ENCODE data around the gene MEA1. TPM values are rescaled to one million over a fixed set of nuclear protein-coding genes. Genes with fewer than 3 reads are reported as not detected.

The MEA1 gene
- total RNA-seq, 1 donor from 2014 or later, result 56.1 TPM

DNA sequence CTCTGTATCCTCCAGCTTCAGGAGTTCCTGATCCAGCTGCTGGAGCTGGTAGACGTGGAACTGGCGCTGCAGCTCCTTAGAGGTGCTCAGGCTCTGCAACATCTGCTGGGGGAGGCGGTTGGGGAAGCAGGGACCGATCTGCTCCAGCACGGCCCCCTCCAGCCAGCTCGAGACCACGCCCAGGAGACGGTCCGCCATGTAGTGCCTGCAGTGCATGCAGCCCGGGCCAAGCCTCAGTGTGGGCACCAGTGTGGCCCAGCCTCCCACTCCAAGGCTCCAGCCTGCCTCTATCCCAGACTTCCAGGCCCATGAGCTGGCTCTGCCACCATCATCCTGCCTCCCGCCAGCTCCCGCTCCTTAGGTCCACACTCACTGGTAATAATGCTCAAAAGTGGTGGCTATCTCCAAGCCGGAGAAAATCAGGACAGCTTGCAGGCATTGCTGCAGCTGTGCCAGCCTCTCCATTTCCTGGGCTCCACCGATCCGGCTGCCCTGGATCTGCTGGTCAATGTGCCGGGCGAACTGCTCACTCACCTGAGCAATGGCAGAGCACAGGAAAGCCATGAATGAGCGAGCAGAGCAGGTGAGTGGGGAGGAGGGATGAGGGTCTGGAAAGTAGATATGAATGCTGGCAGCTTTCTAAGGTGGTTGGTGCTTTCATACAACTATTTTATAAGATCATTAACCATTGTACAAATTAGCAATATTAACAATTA is 27.0 kb upstream of the MEA1 start:
- no peak for DNase-seq (ENCODE audit: low spot score)

DNA sequence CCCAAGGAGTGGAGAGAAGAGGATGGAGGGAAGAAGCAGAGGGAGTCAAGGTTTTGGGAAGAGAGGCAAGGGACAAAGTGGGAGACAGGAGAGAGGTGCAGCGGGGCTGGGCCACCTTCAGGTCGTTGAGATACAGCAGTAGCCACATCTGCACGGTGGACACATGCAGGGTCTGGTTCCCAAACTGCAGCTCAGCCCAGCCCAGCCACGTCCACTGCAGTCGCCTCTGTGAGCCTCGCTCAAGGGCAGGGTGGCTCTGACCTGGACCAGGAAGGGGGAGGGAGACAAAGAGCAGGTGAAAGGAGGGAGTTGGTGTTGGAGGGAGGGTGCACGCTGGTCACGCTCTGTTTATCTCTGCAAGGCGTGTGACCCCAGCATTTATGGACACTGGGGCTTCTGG is 25.0 kb upstream of the MEA1 start:
- DNase-seq (ENCODE audit: low spot score), result no peak

DNA sequence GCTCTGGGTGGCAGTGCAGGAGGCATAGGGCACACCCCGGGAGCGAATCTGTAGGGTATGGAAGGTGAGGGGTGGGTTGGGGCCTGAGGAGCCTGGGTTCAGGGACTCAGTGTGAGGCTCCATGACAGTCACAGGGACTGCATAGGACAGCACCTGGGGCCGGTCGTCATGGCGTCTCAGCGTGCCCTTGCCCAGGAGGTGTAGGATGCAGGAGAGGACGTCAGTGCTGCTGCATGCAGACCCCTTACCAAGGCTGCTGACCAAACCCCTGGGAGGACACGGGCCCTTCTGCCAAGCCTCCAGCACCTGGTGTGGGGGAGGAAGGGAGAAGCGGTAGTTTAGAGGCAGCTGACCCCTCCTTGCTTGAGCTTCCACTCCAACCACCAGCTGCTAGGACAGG is 24.0 kb upstream of the MEA1 start:
- DNase-seq (ENCODE audit: low spot score), result no peak

GRCh38 chr6:43037197-43037596 is 23.5 kb upstream of the MEA1 start:
- no peak for DNase-seq (ENCODE audit: low spot score)

- DNase-seq (ENCODE audit: low spot score), result no peak
These were observed 23.0 kb upstream of the MEA1 start for GRCh38 chr6:43036712-43037111.

- DNase-seq (ENCODE audit: low spot score), result no peak
These were observed 21.9 kb upstream of the MEA1 start for GRCh38 chr6:43035495-43036194.

- DNase-seq (ENCODE audit: low spot score), result no peak
These were observed 20.4 kb upstream of the MEA1 start for GRCh38 chr6:43034190-43034525.

DNA sequence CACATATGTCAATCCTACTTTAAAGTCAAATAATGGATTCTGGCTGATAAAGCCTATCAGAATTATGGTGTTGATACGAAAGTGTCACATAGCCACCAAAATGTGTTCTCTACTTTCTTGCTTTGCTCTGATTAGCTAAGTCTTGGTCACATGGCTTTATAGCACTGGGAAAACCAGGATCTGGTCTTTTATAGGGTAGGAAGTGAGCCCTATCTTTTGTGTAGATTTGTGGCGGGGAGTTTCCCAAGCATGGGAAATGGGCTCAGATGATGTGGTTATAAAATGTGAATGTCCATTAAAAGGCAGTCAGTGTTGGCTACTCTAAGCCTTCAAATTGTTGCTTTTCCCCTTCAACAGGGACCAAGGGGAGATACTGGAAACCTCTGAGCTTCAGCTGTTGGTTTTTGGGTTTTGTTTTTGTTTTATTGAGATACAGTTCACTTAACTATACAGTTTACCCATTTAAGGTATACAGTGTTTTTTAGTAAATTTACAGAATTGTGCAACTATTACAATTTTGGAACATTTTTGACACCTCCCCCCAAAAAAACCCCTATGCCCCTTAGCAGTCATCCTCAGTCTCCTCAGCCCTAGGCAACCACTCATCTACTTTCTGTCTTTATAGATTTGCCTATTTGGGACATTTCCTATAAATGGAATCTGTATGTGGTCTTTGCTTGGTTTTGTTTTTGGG is 19.9 kb upstream of the MEA1 start:
- no peak for DNase-seq (ENCODE audit: low spot score)

- DNase-seq (ENCODE audit: low spot score), result no peak
These were observed 18.6 kb upstream of the MEA1 start for GRCh38 chr6:43032326-43032725.

DNA sequence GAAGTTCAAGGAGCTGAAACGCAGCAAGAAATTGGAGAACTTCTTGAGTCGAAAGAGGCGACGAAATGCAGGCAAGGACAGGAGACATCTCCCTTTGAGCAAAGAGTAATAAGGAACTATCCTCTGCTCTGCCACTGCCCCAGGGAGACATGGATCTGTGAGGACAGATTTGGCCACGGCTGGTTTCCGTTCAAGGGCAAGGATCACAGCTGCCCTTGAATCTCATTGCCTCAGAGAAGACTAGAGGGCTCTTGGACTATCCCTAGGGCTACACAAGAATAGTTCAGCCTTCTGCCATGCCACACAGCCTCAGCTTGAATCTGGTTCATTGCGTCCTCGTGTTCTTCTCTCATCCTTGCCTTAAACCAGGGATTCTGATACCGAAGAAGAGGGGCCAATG is 15.4 kb upstream of the MEA1 start:
- DNase-seq (ENCODE audit: low spot score), result no peak

DNA sequence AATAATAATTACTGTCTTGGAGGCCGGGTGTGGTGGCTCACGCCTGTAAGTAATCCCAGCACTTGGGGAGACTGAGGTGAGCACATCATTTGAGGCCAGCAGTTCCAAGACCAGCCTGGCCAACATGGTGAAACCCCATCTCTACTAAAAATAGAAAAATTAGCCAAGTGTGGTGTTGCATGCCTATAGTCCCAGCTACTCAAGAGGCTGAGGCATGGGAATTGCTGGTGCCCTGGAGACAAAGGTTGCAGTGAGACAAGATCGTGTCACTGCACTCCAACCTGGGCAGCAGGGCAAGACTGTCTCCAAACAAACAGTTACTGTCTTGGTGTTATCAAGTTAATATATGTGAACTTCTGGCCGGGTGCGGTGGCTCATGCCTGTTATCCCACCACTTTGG is 12.6 kb upstream of the MEA1 start:
- DNase-seq (ENCODE audit: low spot score), result no peak

DNA sequence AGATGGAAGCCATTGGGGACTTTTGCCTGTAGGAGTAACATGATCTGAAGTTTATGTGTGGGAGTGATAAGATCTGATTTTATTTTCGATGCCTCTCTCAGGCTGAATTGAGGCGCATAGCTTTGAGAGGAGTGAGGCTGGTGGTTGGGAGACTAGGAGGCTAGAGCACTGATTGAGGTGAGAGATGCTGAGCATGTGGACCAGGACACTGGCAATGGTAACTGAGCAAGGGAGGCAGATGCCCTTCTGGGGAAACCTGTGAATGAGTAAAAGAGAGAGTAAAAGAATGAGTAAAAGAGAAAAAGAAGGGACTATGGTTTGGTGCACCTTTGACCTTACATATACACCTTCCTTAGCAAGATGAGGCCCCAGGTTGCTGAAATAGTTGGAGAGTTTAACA is 10.7 kb upstream of the MEA1 start:
- DNase-seq (ENCODE audit: low spot score), result no peak

- peak; percentile 88 for DNase-seq (ENCODE audit: low spot score)
These were observed 7.7 kb upstream of the MEA1 start, which contains the start of gene RRP36 for GRCh38 chr6:43021270-43022047. RRP36 (plus strand) TSS chr6:43021623; CDS start chr6:43021655, 32 bp downstream.

DNA sequence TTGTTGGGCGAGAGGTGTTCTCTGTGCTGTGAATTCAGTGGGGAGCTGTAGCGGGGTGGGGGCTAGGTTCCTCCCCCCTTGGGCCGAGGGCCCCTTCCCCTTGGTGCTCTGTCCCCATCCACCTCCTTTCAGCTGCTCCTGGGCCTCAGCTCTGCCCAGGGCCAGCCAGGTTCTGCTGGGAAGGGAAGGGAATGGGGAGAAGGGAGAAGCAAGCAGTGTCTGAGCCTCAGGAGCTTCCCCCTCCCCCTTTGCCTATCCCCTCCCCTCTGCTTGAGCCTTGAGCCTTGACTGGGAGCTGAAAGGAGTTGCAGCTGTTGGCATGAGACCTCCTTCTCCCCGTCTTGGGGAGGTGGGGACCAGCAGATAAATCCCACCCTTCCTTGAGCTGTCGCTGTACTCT is 7.1 kb upstream of the MEA1 start:
- DNase-seq (ENCODE audit: low spot score), result peak; percentile 55

- DNase-seq (ENCODE audit: low spot score), result no peak
These were observed 6.4 kb upstream of the MEA1 start for GRCh38 chr6:43020052-43020705.

DNA sequence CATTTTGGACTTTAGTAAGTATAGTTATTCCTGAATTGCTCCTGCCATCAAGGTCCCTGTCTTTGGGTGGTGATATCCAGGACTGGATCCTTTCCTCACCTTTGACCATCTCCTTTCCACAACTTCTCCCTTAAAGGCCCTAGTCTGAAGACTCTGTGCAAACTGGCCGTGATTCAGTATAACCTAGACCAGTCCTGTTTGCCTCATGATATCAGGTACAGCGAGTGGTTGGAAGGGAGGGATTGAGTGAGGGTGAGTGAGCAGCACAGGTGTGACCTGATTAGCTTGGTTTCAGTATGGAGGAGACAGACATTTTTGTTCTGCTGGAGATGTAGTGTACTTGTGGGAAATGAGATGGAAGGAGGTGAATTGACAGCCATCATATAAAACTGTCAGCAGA is 5.4 kb upstream of the MEA1 start:
- no peak for DNase-seq (ENCODE audit: low spot score)

- DNase-seq (ENCODE audit: low spot score), result no peak
These were observed 3.2 kb upstream of the MEA1 start for GRCh38 chr6:43016943-43017334.

DNA sequence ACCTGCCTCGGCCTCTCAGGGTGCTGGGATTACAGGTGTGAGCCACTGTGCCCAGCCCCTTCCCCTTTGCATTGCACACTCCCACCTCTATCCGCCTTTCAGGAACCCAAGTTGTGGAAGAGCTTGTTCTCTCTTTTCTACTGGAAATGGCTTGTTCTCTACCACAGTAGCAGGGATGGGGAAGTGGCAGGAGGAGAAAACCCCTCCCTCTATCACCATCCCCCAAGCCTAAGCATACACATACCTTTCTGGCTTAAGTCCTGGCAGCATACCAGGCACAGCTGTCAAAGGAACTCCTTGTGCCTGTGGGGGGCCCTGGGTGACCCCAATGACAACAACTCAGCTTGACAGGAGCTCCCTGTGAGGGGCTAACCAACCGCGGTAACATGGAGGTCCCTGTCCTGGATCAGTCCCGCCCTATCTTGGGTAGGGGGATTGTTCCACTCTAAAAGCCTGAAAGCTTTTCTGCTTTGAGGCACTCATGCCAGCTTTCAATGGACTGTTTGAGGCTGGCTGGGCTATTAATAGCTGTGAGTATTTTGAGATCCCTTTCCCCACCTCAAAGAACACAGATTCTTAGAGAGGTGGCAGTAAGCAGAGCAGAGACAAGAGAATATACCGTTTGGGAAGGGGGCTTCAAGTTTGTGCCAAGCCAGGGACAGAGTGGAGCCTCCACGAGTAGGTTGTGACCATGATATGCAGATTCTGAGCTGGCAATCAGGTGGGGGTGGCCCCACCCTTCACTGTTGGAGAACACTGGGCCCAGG is 2.6 kb upstream of the MEA1 start:
- DNase-seq (ENCODE audit: low spot score), result no peak

DNA sequence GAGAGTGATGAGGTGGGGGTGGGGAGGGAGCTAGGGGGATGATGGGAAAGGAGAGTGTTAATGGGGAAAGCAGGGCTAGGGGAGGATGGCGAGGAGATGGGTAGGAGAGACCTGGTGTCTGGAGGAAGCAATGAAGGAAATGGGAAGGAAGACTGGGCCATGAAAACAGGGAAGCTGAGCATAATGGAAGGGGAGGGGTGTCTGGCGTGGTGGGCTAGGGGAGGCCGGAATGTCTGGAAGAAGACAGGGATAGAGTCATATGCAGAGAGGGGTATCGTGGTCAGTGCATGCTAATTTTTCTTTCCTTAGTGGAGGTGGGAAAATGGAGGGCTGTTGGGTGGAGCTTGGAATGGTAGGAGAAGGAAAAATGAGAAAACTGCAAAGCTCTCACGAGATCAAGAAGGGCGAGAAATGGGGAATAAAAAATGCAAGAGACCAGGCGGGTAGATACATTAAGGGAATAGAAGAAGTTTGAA is 726 bp upstream of the MEA1 start:
- peak; percentile 56 for DNase-seq (ENCODE audit: low spot score)

- DNase-seq (ENCODE audit: low spot score), result peak; percentile 85
These were observed 476 bp downstream of the MEA1 start for GRCh38 chr6:43013097-43013842.

Measured in umbilical cord (tissue), 2 donors.